Measurements from ENCODE around the gene PDCD1LG2. TPM values are rescaled to one million over a fixed set of nuclear protein-coding genes. Genes with fewer than 3 reads are reported as not detected.

Gene PDCD1LG2
- total RNA-seq, 1 donor from 2014 or later: not detected

DNA sequence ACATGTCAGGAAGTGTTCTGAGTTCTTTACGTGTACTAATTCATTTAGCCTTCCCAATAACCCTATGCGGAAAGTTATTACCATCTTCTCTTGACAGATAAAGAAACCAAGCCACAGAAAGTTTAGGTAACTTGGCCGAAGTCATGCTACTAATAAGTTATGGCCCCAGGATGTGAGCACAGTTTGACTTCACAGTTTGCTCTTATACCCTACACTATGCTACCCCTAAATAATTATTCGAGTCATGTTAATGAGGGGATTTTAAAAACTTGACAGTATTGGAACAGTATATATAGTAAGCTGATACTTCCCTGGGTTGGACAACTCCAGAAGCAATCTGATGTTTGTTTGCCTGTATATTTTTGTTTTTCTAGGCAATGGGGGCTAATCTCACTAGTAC is 29.4 kb upstream of the PDCD1LG2 start:
- TF ChIP-seq, protein P1, sequence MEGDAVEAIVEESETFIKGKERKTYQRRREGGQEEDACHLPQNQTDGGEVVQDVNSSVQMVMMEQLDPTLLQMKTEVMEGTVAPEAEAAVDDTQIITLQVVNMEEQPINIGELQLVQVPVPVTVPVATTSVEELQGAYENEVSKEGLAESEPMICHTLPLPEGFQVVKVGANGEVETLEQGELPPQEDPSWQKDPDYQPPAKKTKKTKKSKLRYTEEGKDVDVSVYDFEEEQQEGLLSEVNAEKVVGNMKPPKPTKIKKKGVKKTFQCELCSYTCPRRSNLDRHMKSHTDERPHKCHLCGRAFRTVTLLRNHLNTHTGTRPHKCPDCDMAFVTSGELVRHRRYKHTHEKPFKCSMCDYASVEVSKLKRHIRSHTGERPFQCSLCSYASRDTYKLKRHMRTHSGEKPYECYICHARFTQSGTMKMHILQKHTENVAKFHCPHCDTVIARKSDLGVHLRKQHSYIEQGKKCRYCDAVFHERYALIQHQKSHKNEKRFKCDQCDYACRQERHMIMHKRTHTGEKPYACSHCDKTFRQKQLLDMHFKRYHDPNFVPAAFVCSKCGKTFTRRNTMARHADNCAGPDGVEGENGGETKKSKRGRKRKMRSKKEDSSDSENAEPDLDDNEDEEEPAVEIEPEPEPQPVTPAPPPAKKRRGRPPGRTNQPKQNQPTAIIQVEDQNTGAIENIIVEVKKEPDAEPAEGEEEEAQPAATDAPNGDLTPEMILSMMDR (IDR thresholded peaks at IDR 0.05; ENCODE audit: partially characterized antibody, unreplicated experiment): no peak
- DNase-seq: no peak
- no peaks in the 10 kb centered on the region for H3K27me3 Mint-ChIP-seq (ENCODE audit: unreplicated experiment)
- H3K9me3 Mint-ChIP-seq (ENCODE audit: unreplicated experiment): no peaks in the 10 kb centered on the region
- no peak overlapping the region for H3K27ac Mint-ChIP-seq (ENCODE audit: unreplicated experiment)
- H3K4me3 Mint-ChIP-seq (ENCODE audit: unreplicated experiment): no peak overlapping the region
- no peaks in the 10 kb centered on the region for H3K4me1 Mint-ChIP-seq (ENCODE audit: low read depth, unreplicated experiment)
- H3K36me3 Mint-ChIP-seq (ENCODE audit: unreplicated experiment): no peaks in the 10 kb centered on the region

DNA sequence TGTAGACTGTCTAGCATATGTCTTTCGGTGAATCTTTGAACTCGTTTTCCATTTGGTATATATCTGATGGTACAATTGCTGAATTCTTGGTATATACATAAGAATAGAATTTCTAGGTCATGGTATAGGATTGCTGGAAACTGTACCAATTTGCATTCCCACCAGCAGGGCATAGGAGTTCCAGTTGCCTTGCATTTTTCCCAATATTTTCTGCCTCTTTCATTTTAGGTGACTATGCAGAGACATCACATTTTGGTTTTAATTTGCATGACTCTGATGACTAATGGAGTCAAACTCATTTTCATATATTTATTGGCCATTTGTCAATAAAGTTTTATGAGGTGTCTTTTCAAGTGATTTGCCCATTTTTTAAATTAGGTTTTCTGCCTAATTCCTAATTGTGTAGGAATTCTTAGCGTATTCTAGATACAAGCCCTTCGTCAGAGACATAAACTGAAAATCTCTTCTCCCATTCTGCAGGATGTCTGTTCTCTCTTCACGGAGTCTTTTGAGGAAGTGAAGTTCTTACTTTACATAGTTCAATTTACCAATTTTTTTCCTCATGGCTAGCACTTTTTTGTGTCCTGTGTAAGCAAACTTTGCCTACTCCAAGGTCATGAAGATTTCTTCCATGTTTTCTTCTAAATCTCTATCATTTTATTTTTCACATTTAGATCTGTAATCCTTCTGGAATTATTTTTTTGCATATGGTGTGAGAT is 28.9 kb upstream of the PDCD1LG2 start:
- TF ChIP-seq, protein P1 (IDR thresholded peaks at IDR 0.05; ENCODE audit: partially characterized antibody, unreplicated experiment): no peak
- no peak for DNase-seq
- Mint-ChIP-seq H3K36me3 (ENCODE audit: unreplicated experiment) (no peaks in the 10 kb centered on the region), H3K27me3 (ENCODE audit: unreplicated experiment) (no peaks in the 10 kb centered on the region), H3K9me3 (ENCODE audit: unreplicated experiment) (no peaks in the 10 kb centered on the region), H3K4me1 (ENCODE audit: low read depth, unreplicated experiment) (no peaks in the 10 kb centered on the region), H3K27ac (ENCODE audit: unreplicated experiment) (no peak overlapping the region), H3K4me3 (ENCODE audit: unreplicated experiment) (no peak overlapping the region)

GRCh38 chr9:5482194-5482593 is 28.1 kb upstream of the PDCD1LG2 start:
- DNase-seq: no peak
- Mint-ChIP-seq H3K27ac (ENCODE audit: unreplicated experiment) (no peak overlapping the region), H3K36me3 (ENCODE audit: unreplicated experiment) (no peaks in the 10 kb centered on the region), H3K27me3 (ENCODE audit: unreplicated experiment) (no peaks in the 10 kb centered on the region), H3K9me3 (ENCODE audit: unreplicated experiment) (peaks cover 3% of the 10 kb centered on the region), H3K4me1 (ENCODE audit: low read depth, unreplicated experiment) (no peaks in the 10 kb centered on the region), H3K4me3 (ENCODE audit: unreplicated experiment) (no peak overlapping the region)
- TF ChIP-seq, protein P1 (IDR thresholded peaks at IDR 0.05; ENCODE audit: partially characterized antibody, unreplicated experiment): no peak

DNA sequence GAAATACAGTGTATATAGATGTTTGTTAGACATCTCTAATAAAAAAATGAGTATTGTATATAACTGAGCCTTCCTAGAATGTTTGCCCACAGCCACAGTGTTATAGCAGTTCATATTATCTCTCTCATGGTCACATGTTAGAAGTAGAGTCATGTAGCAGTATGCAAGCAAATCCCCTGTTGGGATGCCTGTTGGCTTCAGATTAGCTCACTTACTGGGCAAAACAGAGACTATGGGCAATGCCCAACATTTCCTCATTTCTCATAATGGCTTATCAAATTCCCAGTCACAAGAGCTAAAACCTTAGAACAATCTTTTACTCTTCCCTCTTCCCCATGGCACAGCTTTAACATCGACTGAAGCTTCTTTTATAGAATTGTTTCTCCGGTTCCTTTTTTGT is 27.0 kb upstream of the PDCD1LG2 start:
- Mint-ChIP-seq H3K36me3 (ENCODE audit: unreplicated experiment) (no peaks in the 10 kb centered on the region), H3K27ac (ENCODE audit: unreplicated experiment) (no peak overlapping the region), H3K4me1 (ENCODE audit: low read depth, unreplicated experiment) (no peaks in the 10 kb centered on the region), H3K27me3 (ENCODE audit: unreplicated experiment) (no peaks in the 10 kb centered on the region), H3K9me3 (ENCODE audit: unreplicated experiment) (peaks cover 3% of the 10 kb centered on the region), H3K4me3 (ENCODE audit: unreplicated experiment) (no peak overlapping the region)
- DNase-seq: no peak
- TF ChIP-seq, protein P1 (IDR thresholded peaks at IDR 0.05; ENCODE audit: partially characterized antibody, unreplicated experiment): no peak

DNA sequence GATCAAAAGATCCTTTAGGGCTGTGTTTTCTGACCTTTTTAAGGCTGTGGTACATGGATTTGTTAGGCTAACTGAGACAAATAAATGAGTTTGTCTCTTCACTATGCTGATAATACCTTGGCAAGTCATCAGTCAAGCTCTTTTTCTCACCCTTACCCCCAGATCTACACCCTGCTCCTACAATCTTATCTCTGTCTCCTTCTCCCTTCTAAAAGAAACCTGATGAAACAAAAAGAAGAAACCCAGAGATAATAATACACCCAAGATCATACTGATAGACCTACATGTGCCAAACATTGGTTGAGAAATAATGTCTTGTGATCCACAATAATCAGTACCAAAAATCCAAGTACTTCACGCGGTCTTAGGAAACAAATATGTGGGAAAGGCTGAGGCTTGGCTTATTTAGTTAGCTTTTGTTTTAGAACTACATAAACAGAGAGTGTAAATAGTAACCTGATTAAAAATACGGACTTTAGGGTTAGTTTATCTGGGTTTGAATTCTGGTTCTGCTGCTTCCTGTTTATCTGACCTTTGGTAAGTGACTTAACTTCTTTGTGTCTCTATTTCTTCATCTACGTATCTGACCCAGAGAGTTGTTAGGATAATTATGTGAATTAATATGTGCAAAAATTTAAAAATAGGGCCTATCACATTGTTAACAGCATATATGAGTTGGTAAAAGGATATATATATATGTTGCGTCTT is 24.8 kb upstream of the PDCD1LG2 start:
- Mint-ChIP-seq H3K27me3 (ENCODE audit: unreplicated experiment) (no peaks in the 10 kb centered on the region), H3K27ac (ENCODE audit: unreplicated experiment) (no peak overlapping the region), H3K4me1 (ENCODE audit: low read depth, unreplicated experiment) (no peaks in the 10 kb centered on the region), H3K4me3 (ENCODE audit: unreplicated experiment) (no peak overlapping the region), H3K36me3 (ENCODE audit: unreplicated experiment) (no peaks in the 10 kb centered on the region), H3K9me3 (ENCODE audit: unreplicated experiment) (peaks cover 3% of the 10 kb centered on the region)
- no peak for DNase-seq
- TF ChIP-seq, protein P1 (IDR thresholded peaks at IDR 0.05; ENCODE audit: partially characterized antibody, unreplicated experiment): no peak
